Subcutaneous adipose tissue (tissue), 4 donors: ENCODE measurements around the gene SLN. TPM values are rescaled to one million over a fixed set of nuclear protein-coding genes. Genes with fewer than 3 reads are reported as not detected.

Source experiments
- CTCF ChIP-seq: fragments of 450-650 bp; IDR thresholded peaks from one replicate; pipeline ENCODE4 v1.5.1; 2016; ENCODE audit warnings: low read depth, mild to moderate bottlenecking, control low read depth, antibody characterized with exemption, moderate library complexity
- total RNA-seq, 4 donors: library from RNA; depleted of rRNA; stranded (reverse); fragments of >200 nt; gene quantifications; one replicate each; pipeline ENCODE4 v1.1.0, GENCODE V29; 2016

SLN gene
- total RNA-seq, 4 donors from 2014 or later = not detected

GRCh38 chr11:107695446-107695845 lies 16.4 kb downstream of the SLN start:
- TF ChIP-seq CTCF = no peak

- no peak for TF ChIP-seq CTCF
These were observed 20.7 kb downstream of the SLN start for GRCh38 chr11:107691000-107691750.

- TF ChIP-seq CTCF = no peak
These were observed 22.3 kb downstream of the SLN start for GRCh38 chr11:107689317-107690202.

- TF ChIP-seq CTCF = no peak
These were observed 23.4 kb downstream of the SLN start for GRCh38 chr11:107688322-107688918.

- no peak for TF ChIP-seq CTCF
These were observed 28.0 kb downstream of the SLN start for GRCh38 chr11:107683807-107684206.

GRCh38 chr11:107683061-107683460 lies 28.8 kb downstream of the SLN start:
- TF ChIP-seq CTCF = no peak

GRCh38 chr11:107682572-107682971 lies 29.3 kb downstream of the SLN start:
- TF ChIP-seq CTCF = no peak
